Caco-2 (cell line): ENCODE measurements around the gene RPL39L. TPM values are rescaled to one million over a fixed set of nuclear protein-coding genes. Genes with fewer than 3 reads are reported as not detected.

Source experiments
- BruUV-seq: library from RNA; stranded (reverse); fragments of 400-500 nt; replicated peaks from 2 replicates; lab custom pipeline; 2021; lab: Mats Ljungman, UMichigan
- CTCF ChIA-PET: fragments of 300-600 bp; sonication (Branson Sonifier 250); formaldehyde crosslinking; loops from one replicate; lab custom pipeline; 2022; ENCODE audit warnings: antibody characterized with exemption; lab: Charles Lee
- POLR2A ChIA-PET: fragments of 300-600 bp; sonication (Branson Sonifier 250); formaldehyde crosslinking; loops from one replicate; lab custom pipeline; 2022; ENCODE audit warnings: antibody characterized with exemption; lab: Charles Lee
- DNase-seq, 2 experiments: peaks; one replicate each; pipeline versions ENCODE4 v3.0.0 to v3.0.0-alpha.2; 2020 to 2022
- H3K27me3 ChIP-seq: replicated peaks from 2 replicates; pipeline ENCODE4 v1.6.0; 2011; ENCODE audit warnings: low read length; ENCODE audit not compliant: control insufficient read depth, insufficient read depth
- H3K36me3 ChIP-seq: 2 replicates; pipeline ENCODE4 v1.5.1; 2011; ENCODE audit warnings: low read length; ENCODE audit not compliant: control insufficient read depth, insufficient read depth
- H3K4me1 ChIP-seq: fragments of 250-450 bp; sonication (Bioruptor Pico); 2 replicates; pipeline ENCODE4 v1.5.1; 2020; ENCODE audit warnings: mild to moderate bottlenecking
- H3K4me3 ChIP-seq: 2 replicates; pipeline ENCODE4 v1.5.1; 2011; ENCODE audit warnings: low read depth, mild to moderate bottlenecking, control low read depth, low read length
- H3K9me3 ChIP-seq: fragments of 250-450 bp; sonication (Bioruptor Pico); 2 replicates; pipeline ENCODE4 v1.5.1; 2020; ENCODE audit warnings: mild to moderate bottlenecking, moderate library complexity
- H3K27ac Mint-ChIP-seq: one replicate; pipeline ENCODE4 v1.8.0; 2022; ENCODE audit warnings: mixed read lengths; ENCODE audit not compliant: unreplicated experiment
- H3K27me3 Mint-ChIP-seq: one replicate; pipeline ENCODE4 v1.8.0; 2022; ENCODE audit warnings: mixed read lengths; ENCODE audit not compliant: insufficient read depth, unreplicated experiment
- H3K36me3 Mint-ChIP-seq: one replicate; pipeline ENCODE4 v1.8.0; 2022; ENCODE audit warnings: mild to moderate bottlenecking, mixed read lengths; ENCODE audit not compliant: insufficient read depth, unreplicated experiment
- H3K4me1 Mint-ChIP-seq: one replicate; pipeline ENCODE4 v1.8.0; 2022; ENCODE audit warnings: low read depth, mixed read lengths; ENCODE audit not compliant: unreplicated experiment
- H3K4me3 Mint-ChIP-seq: one replicate; pipeline ENCODE4 v1.8.0; 2022; ENCODE audit warnings: mild to moderate bottlenecking, moderate library complexity, mixed read lengths; ENCODE audit not compliant: unreplicated experiment
- H3K9me3 Mint-ChIP-seq: one replicate; pipeline ENCODE4 v1.8.0; 2022; ENCODE audit warnings: mixed read lengths; ENCODE audit not compliant: unreplicated experiment
- intact Hi-C: fragments of 100-400 bp; cut with micrococcal nuclease; formaldehyde crosslinking; loops from one replicate; pipeline ENCODE4 v1.10.0; 2022; ENCODE audit not compliant: unreplicated experiment
- total RNA-seq: library from RNA; stranded (reverse); gene quantifications from 2 replicates; pipeline ENCODE4 v1.2.3, GENCODE V29; 2022
- TF ChIP-seq, protein P1 (sequence below), 2 experiments: fragments of 200-600 bp in 1 of 2; IDR thresholded peaks; 1 replicate in 1 of 2; 2 replicates in 1 of 2; pipeline versions ENCODE4 v1.5.1 to v1.8.0; 2011 to 2022; ENCODE audit warnings: antibody characterized with exemption in 1 of 2, control low read depth in 1 of 2, inconsistent platforms in 1 of 2, low read depth in 1 of 2, low read length in 1 of 2, mild to moderate bottlenecking in 1 of 2, moderate library complexity in 1 of 2; ENCODE audit not compliant: insufficient read depth in 1 of 2, severe bottlenecking in 1 of 2, unreplicated experiment in 1 of 2

The RPL39L gene
- total RNA-seq, 1 experiment from 2014 or later: 1.8 TPM

- Histone ChIP-seq H3K36me3 (0 out of 2 replicates have a peak, but pooled peaks cover 1% of the 10 kb centered on the region), H3K27me3 (no peaks in the 10 kb centered on the region), H3K9me3 (no peaks in the 10 kb centered on the region), H3K4me1 (peaks cover 10% of the 10 kb centered on the region), H3K4me3 (no peak overlapping the region)
- Mint-ChIP-seq H3K9me3 (no peaks in the 10 kb centered on the region), H3K4me3 (no peak overlapping the region), H3K4me1 (no peaks in the 10 kb centered on the region), H3K27ac (no peak overlapping the region), H3K27me3 (no peaks in the 10 kb centered on the region), H3K36me3 (peaks cover 2% of the 10 kb centered on the region)
- no peak for DNase-seq
- ChIA-PET POLR2A (no interaction called here), CTCF (no interaction called here)
- intact Hi-C loops: no loop called here
- no TSS peak for BruUV-seq
- TF ChIP-seq, protein P1, sequence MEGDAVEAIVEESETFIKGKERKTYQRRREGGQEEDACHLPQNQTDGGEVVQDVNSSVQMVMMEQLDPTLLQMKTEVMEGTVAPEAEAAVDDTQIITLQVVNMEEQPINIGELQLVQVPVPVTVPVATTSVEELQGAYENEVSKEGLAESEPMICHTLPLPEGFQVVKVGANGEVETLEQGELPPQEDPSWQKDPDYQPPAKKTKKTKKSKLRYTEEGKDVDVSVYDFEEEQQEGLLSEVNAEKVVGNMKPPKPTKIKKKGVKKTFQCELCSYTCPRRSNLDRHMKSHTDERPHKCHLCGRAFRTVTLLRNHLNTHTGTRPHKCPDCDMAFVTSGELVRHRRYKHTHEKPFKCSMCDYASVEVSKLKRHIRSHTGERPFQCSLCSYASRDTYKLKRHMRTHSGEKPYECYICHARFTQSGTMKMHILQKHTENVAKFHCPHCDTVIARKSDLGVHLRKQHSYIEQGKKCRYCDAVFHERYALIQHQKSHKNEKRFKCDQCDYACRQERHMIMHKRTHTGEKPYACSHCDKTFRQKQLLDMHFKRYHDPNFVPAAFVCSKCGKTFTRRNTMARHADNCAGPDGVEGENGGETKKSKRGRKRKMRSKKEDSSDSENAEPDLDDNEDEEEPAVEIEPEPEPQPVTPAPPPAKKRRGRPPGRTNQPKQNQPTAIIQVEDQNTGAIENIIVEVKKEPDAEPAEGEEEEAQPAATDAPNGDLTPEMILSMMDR (IDR thresholded peaks at IDR 0.05; ENCODE audit: insufficient read depth in 1 of 2, low read depth in 1 of 2, low read length in 1 of 2, severe bottlenecking in 1 of 2, unreplicated experiment in 1 of 2): no peak
Measured at GRCh38 chr3:187077085-187077484, 62.2 kb downstream of the RPL39L start.

DNA sequence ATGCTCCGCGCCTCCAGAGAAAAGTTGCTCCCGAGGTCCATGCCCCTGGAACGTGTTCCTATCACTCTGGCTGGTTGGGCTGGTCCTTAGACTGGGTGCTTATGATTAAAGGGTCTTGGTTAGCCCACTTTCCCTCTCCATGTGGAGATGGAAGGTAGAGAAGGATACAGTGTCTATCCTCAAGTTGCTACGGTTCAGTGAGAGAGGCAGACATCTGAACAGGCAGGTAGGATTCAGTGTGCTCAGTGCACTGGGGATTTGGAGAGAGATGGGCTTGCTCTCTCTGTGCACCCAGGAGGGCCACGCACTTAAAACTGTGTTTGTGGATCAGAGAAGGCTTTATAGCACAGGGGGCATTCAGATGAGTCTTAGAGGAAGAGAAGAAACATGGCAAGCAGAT is 63.0 kb downstream of the RPL39L start:
- Mint-ChIP-seq H3K4me3 (no peak overlapping the region), H3K27me3 (no peaks in the 10 kb centered on the region), H3K9me3 (no peaks in the 10 kb centered on the region), H3K36me3 (no peaks in the 10 kb centered on the region), H3K4me1 (no peaks in the 10 kb centered on the region), H3K27ac (no peak overlapping the region)
- H3K4me3 ChIP-seq: no peak overlapping the region
- POLR2A ChIA-PET: no interaction called here
- H3K27me3 ChIP-seq: no peaks in the 10 kb centered on the region
- no peaks in the 10 kb centered on the region for H3K9me3 ChIP-seq
- no TSS peak for BruUV-seq
- intact Hi-C loops: no loop called here
- TF ChIP-seq, protein P1 (IDR thresholded peaks at IDR 0.05; ENCODE audit: insufficient read depth in 1 of 2, low read depth in 1 of 2, low read length in 1 of 2, severe bottlenecking in 1 of 2, unreplicated experiment in 1 of 2): no peak
- CTCF ChIA-PET: no interaction called here
- 0 out of 2 replicates have a peak, but pooled peaks cover 2% of the 10 kb centered on the region for H3K36me3 ChIP-seq
- DNase-seq: no peak
- peaks cover 13% of the 10 kb centered on the region for H3K4me1 ChIP-seq

GRCh38 chr3:187074846-187075245 is 64.5 kb downstream of the RPL39L start:
- Mint-ChIP-seq H3K27ac (no peak overlapping the region), H3K9me3 (peaks cover 2% of the 10 kb centered on the region), H3K36me3 (peaks cover 6% of the 10 kb centered on the region), H3K4me3 (no peak overlapping the region), H3K27me3 (no peaks in the 10 kb centered on the region), H3K4me1 (no peaks in the 10 kb centered on the region)
- Histone ChIP-seq H3K4me3 (no peak overlapping the region), H3K27me3 (no peaks in the 10 kb centered on the region), H3K9me3 (no peaks in the 10 kb centered on the region), H3K4me1 (peaks cover 13% of the 10 kb centered on the region), H3K36me3 (0 out of 2 replicates have a peak, but pooled peaks cover 2% of the 10 kb centered on the region)
- TF ChIP-seq, protein P1 (IDR thresholded peaks at IDR 0.05; ENCODE audit: insufficient read depth in 1 of 2, low read depth in 1 of 2, low read length in 1 of 2, severe bottlenecking in 1 of 2, unreplicated experiment in 1 of 2): no peak
- no TSS peak for BruUV-seq
- no peak for DNase-seq
- ChIA-PET POLR2A (no interaction called here), CTCF (no interaction called here)
- intact Hi-C loops: no loop called here
